AG09309 (cell line): ENCODE results near the gene CST1.
"Not testable (repeated sequence)": the region's sequence is repeated elsewhere in the genome, so short reads cannot be mapped to it uniquely, and the experiment has no call there.

Experiments
- DNase-seq: peaks from one replicate; pipeline ENCODE4 v3.0.0-alpha.2; 2010; ENCODE audit warnings: low read depth
- H3K4me3 ChIP-seq: 2 replicates; pipeline ENCODE4 v1.5.1; 2011; ENCODE audit warnings: mild to moderate bottlenecking, low read depth, low read length, moderate library complexity; ENCODE audit not compliant: control insufficient read depth
- TF ChIP-seq, protein P1 (sequence below): IDR thresholded peaks from 2 replicates; pipeline ENCODE4 v1.5.1; 2011; ENCODE audit warnings: mild to moderate bottlenecking, low read depth, low read length, inconsistent platforms; ENCODE audit not compliant: insufficient read depth, control insufficient read depth; ENCODE audit errors: missing control alignments

CST1 gene

DNA sequence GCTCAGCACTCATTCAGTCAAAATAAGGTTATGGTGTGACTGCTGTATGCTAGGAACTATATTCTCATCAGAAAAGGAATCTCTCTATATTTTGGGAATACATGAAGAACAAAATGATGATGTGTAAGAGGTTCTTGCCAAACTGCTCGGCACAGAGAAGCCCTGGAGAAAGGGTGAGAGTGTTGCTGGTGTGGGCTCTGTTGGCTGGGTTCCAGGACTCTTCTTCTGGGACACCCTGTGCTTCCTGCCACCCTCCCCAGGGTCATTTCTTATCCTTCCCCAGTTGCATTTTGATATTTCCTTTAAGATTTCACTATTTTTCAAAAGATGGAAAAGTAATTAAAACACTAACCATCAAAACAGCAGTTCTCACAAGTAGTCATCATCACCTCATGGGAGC is 28.8 kb downstream of the CST1 start:
- DNase-seq = no peak
- TF ChIP-seq, protein P1, sequence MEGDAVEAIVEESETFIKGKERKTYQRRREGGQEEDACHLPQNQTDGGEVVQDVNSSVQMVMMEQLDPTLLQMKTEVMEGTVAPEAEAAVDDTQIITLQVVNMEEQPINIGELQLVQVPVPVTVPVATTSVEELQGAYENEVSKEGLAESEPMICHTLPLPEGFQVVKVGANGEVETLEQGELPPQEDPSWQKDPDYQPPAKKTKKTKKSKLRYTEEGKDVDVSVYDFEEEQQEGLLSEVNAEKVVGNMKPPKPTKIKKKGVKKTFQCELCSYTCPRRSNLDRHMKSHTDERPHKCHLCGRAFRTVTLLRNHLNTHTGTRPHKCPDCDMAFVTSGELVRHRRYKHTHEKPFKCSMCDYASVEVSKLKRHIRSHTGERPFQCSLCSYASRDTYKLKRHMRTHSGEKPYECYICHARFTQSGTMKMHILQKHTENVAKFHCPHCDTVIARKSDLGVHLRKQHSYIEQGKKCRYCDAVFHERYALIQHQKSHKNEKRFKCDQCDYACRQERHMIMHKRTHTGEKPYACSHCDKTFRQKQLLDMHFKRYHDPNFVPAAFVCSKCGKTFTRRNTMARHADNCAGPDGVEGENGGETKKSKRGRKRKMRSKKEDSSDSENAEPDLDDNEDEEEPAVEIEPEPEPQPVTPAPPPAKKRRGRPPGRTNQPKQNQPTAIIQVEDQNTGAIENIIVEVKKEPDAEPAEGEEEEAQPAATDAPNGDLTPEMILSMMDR = no peak
- H3K4me3 ChIP-seq = no peak overlapping the region

DNA sequence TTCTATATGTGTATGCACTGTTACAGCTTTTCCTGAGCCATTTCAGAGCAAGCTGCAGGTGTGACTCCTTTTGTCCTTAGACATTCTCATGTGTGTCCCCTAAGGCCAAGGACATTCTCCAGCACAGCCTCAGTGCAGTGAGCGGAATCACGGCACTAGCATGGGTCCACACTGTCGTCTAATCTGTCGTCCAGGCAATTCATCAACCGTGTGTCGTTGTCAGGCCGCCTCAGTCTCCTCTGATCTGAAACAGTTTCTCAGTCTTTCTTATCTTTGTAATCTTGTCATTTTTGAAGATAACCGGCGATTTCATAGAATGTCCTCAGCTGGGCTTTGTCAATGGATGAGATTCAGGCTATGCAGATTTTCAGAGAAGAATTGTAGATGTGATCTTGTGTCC is 31.4 kb downstream of the CST1 start:
- not testable (repeated sequence) for H3K4me3 ChIP-seq, DNase-seq

DNA sequence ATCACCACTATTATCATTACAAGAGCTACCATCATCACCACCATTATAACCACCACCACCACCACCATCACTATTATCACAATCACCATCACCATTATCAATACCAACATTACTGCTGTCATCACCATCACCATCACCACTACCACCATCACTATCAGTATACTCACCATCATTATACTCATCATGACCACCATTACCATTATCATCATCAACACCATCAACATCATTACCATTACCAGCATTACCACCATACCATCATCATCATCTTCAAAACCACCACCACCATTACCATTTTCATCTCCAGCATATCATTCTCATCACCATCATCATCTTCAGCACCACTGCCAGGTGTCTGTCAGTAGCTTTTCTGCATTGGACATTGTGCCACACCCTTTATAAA is 39.0 kb downstream of the CST1 start:
- DNase-seq, H3K4me3 ChIP-seq: not testable (repeated sequence)

DNA sequence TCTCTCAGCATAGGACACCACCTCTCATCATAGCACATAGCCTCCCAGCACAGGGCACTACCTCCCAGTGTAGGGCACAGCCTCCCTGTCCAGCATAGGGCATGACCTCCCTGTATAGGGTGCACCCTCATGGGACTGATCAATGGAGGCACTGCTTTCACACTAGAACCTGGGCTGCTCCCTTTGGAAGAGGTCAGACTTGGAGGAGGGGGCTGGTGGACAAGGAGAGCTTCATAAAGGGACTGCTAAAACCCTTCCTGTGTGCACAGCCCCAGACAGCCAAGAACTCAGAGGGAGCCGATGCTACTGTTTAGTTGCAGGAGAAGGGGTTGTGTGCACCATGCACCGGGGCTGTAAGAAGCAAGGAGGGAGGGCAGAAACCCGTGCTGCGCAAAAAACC is 40.0 kb downstream of the CST1 start:
- no peak for DNase-seq
- TF ChIP-seq, protein P1 = no peak

DNA sequence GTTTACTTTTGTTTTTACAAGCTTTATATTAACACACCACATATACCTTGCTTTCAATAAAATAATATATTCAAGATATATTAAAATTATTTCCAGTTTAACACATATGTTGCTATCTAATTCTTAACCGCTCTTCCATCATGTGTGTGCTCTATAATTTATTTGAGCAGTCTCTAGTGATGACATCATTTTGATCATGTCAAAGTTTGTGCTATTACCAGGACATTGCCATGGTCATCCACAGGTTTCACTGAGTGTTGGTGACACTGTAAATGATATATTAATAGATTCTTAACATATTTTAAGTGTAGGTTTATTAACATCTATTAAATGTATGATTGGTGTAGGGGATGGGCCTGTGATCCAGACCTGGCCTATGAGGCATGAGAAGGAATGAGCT is 44.8 kb downstream of the CST1 start:
- no peak overlapping the region for H3K4me3 ChIP-seq
- no peak for DNase-seq
- TF ChIP-seq, protein P1 = no peak

More for the DNA sequence above, 40.0 kb downstream of the CST1 start:
- H3K4me3 ChIP-seq = no peak overlapping the region

DNA sequence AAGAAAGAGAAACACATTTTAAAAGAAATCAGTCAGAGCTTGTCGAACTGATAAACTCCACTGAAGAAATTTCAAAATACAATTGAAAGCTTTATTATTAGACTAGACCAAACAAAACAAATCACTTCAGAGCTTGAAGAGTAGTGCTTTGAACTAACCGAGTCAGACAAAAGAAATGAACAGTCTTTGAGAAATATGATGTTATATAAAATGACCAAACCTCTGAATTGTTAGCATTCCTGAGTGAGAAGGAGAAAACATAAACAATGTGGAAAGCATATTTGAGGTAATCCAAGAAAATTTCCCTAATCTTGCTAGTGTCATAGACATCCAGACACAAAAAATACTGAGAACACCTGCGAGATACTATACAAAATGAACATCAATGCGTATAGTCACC is 48.7 kb downstream of the CST1 start:
- no peak for DNase-seq
- H3K4me3 ChIP-seq = no peak overlapping the region
- TF ChIP-seq, protein P1 = no peak

DNA sequence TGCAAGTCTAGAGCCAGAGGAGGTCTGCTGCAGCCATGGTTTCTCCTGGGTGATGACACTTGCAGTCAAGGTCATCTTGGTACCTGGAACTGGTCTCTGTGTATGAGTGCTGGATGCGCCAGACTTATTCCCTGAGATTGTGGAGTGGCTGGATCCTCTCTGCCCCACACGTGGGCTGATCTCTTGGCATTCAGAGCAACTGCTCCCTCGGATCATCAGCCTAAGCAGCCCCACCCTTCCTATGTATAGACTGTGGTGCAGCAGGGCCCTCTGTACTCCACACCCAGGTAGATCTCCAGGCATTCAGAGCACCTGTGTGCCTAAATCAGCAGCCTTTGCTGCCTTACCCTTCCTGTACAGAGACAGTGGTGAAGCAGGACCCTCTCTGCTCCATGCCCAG is 49.8 kb downstream of the CST1 start:
- no peak overlapping the region for H3K4me3 ChIP-seq
- TF ChIP-seq, protein P1 = no peak

DNA sequence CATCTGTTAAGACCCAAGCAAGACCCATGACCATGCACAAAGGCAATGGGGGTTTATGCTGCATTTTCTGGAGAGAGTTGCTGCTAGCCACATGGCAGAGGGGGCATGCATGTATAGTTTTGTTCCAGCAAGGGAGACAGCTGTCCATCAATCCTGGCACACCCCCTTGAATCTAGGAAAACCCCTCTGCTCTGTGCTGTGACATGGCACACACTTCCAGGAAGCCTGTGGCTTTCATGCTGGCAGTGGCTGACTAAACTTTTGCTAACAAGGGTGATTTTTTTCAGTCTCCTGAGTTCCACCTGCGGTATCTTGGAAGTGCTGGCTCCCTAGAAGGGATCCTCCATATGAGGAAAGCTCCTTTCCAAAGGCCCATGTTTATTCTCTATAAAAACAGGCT is 52.8 kb downstream of the CST1 start:
- DNase-seq = no peak
- no peak overlapping the region for H3K4me3 ChIP-seq
- TF ChIP-seq, protein P1 = no peak

More for the DNA sequence above, 49.8 kb downstream of the CST1 start:
- no peak for DNase-seq
